Right lung (tissue), 5 donors: ENCODE results near the gene STK11. TPM values are rescaled to one million over a fixed set of nuclear protein-coding genes. Genes with fewer than 3 reads are reported as not detected.
"Not testable (repeated sequence)": the region's sequence is repeated elsewhere in the genome, so short reads cannot be mapped to it uniquely, and the experiment has no call there.

Experiments used
- DNase-seq, 2 donors: peaks; one replicate each; pipeline ENCODE4 v3.0.0-alpha.2; 2013
- polyA plus RNA-seq, 5 donors: library from polyadenylated mRNA; unstranded; fragments of 120-200 nt; gene quantifications; one replicate each; pipeline versions ENCODE4 v1.2.1 to v1.2.3, GENCODE V29; 2013; ENCODE audit warnings: inconsistent platforms in 1 of 5, low replicate concordance in 1 of 5; ENCODE audit not compliant: insufficient read length in 5 of 5, insufficient read depth in 1 of 5

Gene STK11
- polyA plus RNA-seq, 5 donors: 40.7 to 59.5 (median 46.3) TPM

GRCh38 chr19:1234955-1235380 is 29.4 kb downstream of the STK11 start:
- DNase-seq: no peak

GRCh38 chr19:1235625-1236538 is 30.3 kb downstream of the STK11 start:
- no peak for DNase-seq

- DNase-seq: no peak
These were observed 31.0 kb downstream of the STK11 start for GRCh38 chr19:1236576-1236975.

- DNase-seq: no peak
These were observed 31.6 kb downstream of the STK11 start for GRCh38 chr19:1237027-1237659.

- DNase-seq: no peak
These were observed 32.3 kb downstream of the STK11 start, which contains the start of gene CBARP for GRCh38 chr19:1237754-1238368. CBARP (minus strand) TSS chr19:1238005; CDS start chr19:1236100, 1,905 bp downstream.

GRCh38 chr19:1238369-1239303 is 33.1 kb downstream of the STK11 start:
- DNase-seq: no peak

GRCh38 chr19:1239420-1239795 is 33.8 kb downstream of the STK11 start:
- DNase-seq: no peak

GRCh38 chr19:1239796-1240737 is 34.5 kb downstream of the STK11 start:
- DNase-seq: peak; percentile 89 to 90

- DNase-seq: no peak
These were observed 35.3 kb downstream of the STK11 start for GRCh38 chr19:1240925-1241324.

GRCh38 chr19:1241417-1242095 is 36.0 kb downstream of the STK11 start, which contains the start of gene ATP5F1D:
ATP5F1D (plus strand) TSS chr19:1241751; CDS start chr19:1241851, 100 bp downstream.
- DNase-seq: peak; percentile 91

- DNase-seq: peak; percentile 81 to 84
These were observed 38.5 kb downstream of the STK11 start for GRCh38 chr19:1243768-1244692.

GRCh38 chr19:1244693-1245451 is 39.3 kb downstream of the STK11 start:
- DNase-seq: no peak

- no peak for DNase-seq
These were observed 40.1 kb downstream of the STK11 start for GRCh38 chr19:1245494-1246264.

GRCh38 chr19:1246265-1247087 is 40.9 kb downstream of the STK11 start:
- not testable (repeated sequence) for DNase-seq

GRCh38 chr19:1247748-1248138 is 42.2 kb downstream of the STK11 start:
- DNase-seq: no peak
